HG03064 (cell line): ENCODE data around the gene PLK5.
A peak's percentile ranks its signal among the peaks of the same experiment; 100 is the strongest.
"Not testable (repeated sequence)": the region's sequence is repeated elsewhere in the genome, so short reads cannot be mapped to it uniquely, and the experiment has no call there.

ENCODE experiments used
- ATAC-seq: cut with Tn5 transposase; IDR thresholded peaks from one replicate; pipeline ENCODE4 v1.9.1; 2021; ENCODE audit warnings: low read depth; ENCODE audit not compliant: unreplicated experiment

The PLK5 gene, protein sequence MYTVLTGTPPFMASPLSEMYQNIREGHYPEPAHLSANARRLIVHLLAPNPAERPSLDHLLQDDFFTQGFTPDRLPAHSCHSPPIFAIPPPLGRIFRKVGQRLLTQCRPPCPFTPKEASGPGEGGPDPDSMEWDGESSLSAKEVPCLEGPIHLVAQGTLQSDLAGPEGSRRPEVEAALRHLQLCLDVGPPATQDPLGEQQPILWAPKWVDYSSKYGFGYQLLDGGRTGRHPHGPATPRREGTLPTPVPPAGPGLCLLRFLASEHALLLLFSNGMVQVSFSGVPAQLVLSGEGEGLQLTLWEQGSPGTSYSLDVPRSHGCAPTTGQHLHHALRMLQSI

DNA sequence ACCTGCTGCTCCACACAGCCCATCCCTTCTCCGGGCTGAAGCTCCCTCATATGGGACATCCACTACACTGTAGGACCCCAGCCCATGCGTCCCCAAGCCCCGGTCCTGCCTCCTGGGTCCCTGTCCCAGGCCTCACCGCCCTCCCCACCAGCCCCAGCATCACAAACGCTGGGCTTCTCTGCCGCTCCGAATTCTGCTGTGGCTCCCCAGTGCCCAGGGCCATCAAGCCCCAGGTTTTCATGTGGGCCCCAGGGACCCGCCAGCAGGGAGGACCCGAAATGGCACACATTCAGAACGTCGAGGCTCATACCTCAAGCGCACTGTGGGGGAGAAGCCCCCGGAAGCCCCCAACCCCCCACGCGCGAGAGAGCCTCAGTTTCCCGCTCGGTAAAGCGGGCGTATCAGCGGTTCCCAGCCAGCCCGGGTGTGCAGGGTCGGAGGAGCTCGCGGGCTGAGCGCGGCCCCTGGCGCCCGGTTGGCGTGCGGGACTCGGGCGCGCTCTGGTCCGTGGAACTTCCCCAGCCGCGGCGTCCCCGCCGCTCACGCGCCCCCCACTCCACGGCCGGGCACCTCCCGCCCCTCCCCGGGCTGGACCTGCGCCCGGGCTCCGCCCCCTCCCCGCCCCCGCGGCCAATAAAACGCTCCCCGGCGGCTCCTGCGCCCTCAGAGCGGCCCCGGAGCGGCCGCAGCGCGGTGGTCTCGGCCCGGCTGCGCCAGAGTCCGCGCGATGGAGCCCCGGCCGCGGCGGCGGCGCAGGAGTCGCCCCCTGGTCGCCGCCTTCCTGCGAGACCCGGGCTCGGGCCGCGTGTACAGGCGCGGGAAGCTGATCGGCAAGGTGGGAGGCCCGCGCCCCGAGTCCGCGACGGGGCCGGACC, at the start of gene PLK5:
TSS of gene PLK5 (plus strand) at position 666 of the 875 bp plus-strand sequence. CDS start 2,920 bp downstream, outside the sequence.
- ATAC-seq: no peak

DNA sequence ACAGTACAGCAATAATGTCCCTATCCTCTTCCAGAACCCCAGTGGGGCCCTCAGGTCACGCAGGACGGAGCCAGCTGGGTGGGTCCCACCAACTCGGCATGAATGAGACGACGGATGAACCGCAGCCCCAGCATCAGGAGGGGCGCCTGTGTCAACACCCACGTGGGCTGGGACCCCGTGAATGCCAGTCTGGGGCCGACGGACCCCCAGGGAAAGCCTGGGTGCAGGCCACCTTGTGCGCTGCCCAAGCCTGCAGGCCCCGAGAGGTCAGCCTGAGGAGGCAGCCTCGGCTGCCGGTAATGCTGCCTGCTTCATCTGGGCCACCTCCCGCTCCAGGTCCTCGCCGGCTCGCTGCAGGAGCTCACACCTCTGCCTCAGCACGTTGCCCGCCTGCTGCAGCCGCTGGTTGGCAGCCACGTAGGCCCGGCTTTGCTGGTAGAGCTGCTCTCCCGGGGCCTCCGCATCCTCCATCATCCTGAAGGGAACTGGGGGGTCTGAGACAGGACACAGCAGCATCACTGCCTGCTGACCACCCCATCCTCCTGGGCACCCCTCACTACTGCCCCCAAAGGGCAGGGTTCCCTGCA, 49.0 kb upstream of the PLK5 start:
- ATAC-seq: no peak

GRCh38 chr19:1475751-1476437, 48.0 kb upstream of the PLK5 start:
- ATAC-seq: no peak

DNA sequence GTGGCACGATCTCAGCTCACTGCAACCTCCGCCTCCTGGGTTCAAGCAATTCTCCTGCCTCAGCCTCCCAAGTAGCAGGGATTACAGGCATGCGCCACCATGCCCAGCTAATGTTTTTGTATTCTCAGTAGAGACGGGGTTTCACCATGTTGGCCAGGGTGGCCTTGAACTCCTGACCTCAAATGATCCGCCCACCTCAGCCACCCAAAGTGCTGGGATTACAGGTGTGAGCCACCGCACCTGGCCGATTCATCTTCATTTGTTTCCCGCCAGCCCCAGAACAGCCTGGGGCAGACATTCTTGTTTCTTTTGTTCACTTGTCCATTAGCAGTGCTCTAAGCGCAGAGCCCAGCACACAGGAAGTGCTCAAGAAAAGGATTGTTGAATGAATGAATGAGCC, 46.8 kb upstream of the PLK5 start:
- not testable (repeated sequence) for ATAC-seq

DNA sequence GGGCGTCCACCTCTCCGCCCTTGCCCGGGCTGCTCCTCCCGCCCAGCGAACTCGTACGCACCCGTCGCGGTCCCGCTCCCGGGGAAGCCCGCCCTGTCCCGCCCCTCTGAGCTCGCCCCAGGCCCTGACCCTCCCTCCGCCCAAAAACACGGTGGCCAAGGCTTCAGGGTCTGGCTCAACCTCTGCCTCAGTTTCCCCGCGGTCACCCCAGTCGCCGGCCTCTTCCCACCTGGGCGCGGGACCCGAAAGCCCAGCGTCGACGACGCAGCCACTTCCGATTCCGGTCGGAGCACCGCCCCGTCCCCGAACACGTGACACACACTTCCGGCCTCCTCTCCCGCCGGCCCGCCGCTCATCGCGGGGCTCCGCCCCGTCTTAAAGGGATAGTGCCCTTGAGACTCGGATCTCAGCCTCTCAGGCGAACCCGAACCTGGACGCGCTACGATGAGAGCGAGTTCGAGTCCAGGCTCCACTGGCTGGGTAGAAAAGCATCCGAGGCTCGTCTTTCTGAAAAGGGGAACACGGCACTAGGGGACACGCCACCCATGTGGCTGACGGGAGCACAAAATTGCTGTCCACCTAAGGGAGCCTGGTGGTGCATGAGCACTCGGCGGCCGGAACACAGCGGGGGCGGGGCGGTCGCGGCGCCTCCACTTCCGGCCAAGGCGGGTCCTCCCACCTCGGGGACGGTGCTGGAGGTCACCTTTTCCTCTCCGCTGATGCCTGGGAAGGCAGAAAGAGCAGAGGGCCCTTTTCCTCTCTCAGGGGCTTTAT, 44.8 kb upstream of the PLK5 start, which contains the start of gene C19orf25:
TSS of gene C19orf25 (minus strand) at position 282 of the 774 bp plus-strand sequence. CDS start 312 bp downstream, outside the sequence.
- peak; percentile 68 for ATAC-seq

DNA sequence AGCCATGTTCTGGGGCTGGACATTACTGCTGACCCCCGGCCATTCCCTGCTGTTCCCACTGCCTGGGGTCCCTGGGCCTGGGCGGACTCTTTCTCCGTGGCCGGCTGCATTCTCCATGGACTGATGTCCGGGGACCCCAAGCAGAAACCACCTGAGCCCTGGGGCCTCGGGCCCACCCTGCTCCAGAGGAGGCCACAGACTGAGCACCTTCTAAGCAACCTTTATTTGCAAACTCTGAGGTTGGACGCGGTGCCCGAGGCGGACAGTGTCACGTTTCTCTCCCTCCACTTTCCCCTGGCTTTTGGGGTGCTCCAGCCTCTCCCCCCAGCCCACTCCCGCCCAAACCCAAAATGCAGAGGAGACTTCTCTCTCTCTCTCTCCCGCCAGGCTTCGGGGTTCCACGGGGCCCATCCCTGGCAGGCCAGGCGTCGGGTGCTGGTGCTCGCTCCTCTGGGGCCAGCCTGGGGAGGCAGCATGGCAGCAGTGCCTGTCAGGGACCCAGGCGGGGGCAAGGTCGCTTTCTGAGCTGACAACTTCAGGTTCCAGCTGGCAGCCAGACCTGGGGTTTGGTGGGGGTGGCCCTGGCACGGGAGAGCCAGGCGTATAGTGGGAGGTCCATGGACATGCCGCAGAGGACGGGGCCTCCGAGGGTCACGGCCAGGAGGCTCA, 42.5 kb upstream of the PLK5 start:
- ATAC-seq: no peak

- ATAC-seq: no peak
Observed at GRCh38 chr19:1481893-1482360, 42.0 kb upstream of the PLK5 start.

DNA sequence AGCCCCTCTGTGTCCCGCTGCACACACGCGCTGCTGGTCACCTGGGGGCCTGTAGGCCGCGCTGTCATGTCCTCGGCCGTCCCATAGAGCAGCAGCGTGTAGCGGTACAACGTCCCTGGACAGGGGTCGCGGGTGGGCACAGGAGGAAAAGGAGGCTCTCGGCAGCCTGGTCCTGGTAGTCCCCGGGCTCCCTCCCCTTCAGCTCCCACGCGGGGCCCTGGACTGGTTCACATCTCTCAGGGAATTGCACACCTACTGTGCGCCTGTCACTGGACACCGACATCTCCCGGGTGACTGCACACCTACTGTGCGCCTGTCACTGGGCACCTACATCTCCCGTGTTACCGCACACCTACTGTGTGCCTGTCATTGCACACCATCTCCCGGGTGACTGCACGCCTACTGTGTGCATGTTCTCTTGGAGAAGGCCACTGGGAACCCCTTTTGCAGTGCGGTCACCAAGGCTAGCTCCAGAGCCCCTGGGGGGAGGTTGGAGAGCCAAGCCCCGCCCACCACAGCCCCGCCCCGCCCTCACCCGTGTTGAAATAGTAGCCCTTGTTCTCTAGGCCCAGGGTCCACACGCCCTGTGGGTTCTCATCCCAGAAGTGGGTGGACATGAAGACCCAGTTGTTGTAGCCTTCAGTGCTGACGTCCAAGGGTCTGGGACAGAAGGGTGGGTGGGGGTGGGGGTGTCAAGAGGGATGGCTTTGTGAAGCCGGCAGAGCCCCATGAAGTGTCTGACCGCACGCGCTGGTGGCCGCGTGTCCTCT, 41.3 kb upstream of the PLK5 start:
- no peak for ATAC-seq

DNA sequence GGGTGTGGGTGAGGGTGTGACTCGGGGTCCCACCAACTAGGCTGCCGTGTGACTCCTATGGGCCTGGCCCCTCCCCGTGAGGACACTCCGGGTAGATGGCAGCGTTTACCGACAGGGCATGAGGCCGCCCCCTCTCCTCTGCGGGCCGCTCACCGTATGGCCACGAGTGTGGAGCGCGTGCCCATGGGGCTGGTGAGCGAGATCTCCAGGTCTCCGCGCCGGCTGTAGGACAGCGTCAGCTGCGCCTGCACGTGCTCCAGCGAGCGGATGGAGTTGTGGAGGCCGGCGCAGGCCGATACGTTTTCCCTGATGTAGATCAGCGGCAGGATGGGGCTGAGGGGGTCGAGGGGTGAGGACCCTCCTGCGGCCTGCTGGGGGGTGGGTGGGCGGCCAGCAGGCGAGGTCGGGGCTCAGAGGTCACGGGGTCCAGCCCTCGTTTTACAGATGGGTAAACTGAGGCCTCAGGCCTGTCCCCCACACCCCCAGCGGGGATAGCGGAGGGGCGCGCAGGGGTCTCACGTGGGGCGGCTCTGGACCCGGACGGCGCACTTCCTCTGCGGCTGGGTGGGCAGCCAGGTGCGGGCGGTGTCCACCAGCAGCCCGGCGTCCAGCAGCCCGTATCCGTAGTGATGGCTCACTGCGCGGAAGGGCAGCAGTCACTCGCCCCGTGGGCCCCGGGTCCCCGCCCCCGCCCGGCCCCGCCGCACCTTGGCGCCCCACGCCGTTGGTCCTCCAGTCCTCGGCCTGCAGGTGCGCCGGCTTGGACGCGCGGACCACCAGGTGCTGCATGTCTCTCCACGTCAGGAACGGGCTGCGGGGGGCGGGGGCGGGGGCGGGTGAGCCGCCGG, 40.5 kb upstream of the PLK5 start:
- ATAC-seq: no peak

DNA sequence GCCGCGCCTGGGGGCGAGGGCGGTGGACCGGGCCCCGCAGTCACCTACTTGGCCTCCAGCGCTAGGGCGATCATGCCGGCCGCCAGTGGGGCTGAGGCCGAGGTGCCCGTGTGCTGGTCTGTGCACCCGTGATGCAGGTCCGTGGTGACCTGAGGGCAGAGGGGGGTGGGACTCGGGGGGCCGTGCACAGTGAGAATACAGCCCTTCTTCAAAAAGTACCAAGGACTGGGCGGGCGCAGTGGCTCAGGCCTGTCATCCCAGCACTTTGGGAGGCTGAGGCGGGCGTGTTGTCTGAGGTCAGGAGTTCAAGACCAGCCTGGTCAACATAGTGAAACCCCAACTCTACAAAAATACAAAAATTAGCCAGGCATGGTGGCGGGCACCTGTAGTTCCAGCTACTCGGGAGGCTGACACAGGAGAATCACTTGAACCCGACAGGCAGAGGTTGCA, 39.9 kb upstream of the PLK5 start:
- ATAC-seq: no peak

- no peak for ATAC-seq
Observed at GRCh38 chr19:1486720-1487575, 36.9 kb upstream of the PLK5 start.

GRCh38 chr19:1487576-1488281, 36.1 kb upstream of the PLK5 start:
- ATAC-seq: no peak

- ATAC-seq: no peak
Observed at GRCh38 chr19:1488282-1488601, 35.6 kb upstream of the PLK5 start.

DNA sequence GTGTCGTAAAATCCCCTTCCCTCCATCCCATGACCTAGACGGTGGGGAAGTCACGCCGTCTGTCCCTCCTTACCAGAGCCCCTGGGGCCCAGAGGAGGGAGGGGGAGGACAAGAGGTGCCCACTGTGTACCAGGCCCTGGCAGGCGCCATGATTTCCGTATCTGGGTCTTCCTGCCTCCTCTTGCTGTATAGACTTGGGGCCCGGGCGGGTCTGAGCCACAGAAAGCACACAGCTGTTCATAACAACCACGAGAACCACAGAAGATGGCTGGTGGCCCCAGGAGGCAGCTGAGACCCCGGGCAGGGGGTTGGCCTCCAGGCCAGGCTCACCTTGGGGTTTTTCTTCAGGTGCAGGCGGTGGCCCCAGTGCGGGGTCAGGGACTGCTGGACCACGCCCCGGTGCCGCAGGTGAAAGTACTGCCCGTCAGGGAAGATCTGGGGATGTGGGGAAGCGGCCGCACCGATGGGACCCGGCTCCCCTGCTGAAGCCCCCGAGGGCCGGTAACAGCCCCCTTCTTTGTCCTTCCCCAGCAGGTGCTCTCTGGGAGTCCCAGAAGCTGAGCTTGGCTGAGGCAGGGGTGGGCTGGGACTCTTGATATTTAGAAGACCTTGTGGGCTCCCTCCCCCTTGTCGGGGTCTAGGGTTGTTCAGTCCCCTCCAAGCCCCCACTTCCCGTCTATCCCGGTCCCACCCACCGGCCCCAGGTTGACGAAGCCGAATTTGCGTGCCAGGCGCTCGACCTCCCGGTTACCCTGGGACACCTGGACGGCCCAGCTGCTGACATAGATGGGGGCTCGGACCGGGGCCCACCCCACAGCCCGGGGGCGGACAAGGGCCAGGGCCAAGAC, 34.2 kb upstream of the PLK5 start:
- ATAC-seq: no peak
